H1 (cell line): Measurements from ENCODE around the gene MID2. TPM values are rescaled to one million over a fixed set of nuclear protein-coding genes. Genes with fewer than 3 reads are reported as not detected.

Source experiments
- CTCF ChIA-PET: fragments of 300-600 bp; sonication (Branson Sonifier 250); formaldehyde crosslinking; loops from one replicate; lab custom pipeline; 2021; ENCODE audit not compliant: partially characterized antibody; lab: Charles Lee
- POLR2A ChIA-PET: fragments of 300-600 bp; sonication (Branson Sonifier 250); formaldehyde crosslinking; loops from one replicate; lab custom pipeline; 2021; ENCODE audit warnings: inconsistent platforms; ENCODE audit not compliant: partially characterized antibody; lab: Charles Lee
- DNase-seq, 2 experiments: peaks; one replicate each; pipeline versions ENCODE4 v3.0.0 to v3.0.0-alpha.2; 2010 to 2022; ENCODE audit warnings: low spot score in 2 of 2, low read depth in 1 of 2, mixed read lengths in 1 of 2
- FAIRE-seq: peaks from 2 replicates; lab custom pipeline; 2011; peaks lifted over from hg19 to GRCh38; lab: Jason Lieb, UNC
- H2AFZ ChIP-seq: 2 replicates; pipeline ENCODE4 v1.8.1; 2012; ENCODE audit warnings: low read length, inconsistent platforms
- H2AK5ac ChIP-seq: 2 replicates; pipeline ENCODE4 v1.6.1; 2013; ENCODE audit warnings: low read depth, low read length
- H2BK120ac ChIP-seq: replicated peaks from 2 replicates; pipeline ENCODE3; 2013; ENCODE audit warnings: low read depth, low read length, inconsistent platforms
- H2BK12ac ChIP-seq: 2 replicates; pipeline ENCODE4 v1.6.1; 2013; ENCODE audit warnings: low read depth, low read length
- H2BK15ac ChIP-seq: 2 replicates; pipeline ENCODE4 v1.6.1; 2013; ENCODE audit warnings: low read length
- H2BK20ac ChIP-seq: 2 replicates; pipeline ENCODE4 v1.6.1; 2013; ENCODE audit warnings: low read length
- H2BK5ac ChIP-seq: 2 replicates; pipeline ENCODE4 v1.6.1; 2013; ENCODE audit warnings: low read depth, low read length
- H3K14ac ChIP-seq: 2 replicates; pipeline ENCODE4 v1.6.1; 2013; ENCODE audit warnings: inconsistent platforms; ENCODE audit not compliant: insufficient read length
- H3K18ac ChIP-seq: 2 replicates; pipeline ENCODE4 v1.6.1; 2013; ENCODE audit warnings: low read length; ENCODE audit errors: extremely low read depth
- H3K23ac ChIP-seq: 2 replicates; pipeline ENCODE4 v1.6.1; 2013; ENCODE audit warnings: inconsistent platforms; ENCODE audit not compliant: insufficient read length
- H3K23me2 ChIP-seq: 2 replicates; pipeline ENCODE4 v1.6.1; 2013; ENCODE audit warnings: low read depth, low read length
- H3K27ac ChIP-seq: 2 replicates; pipeline ENCODE4 v1.6.1; 2011; ENCODE audit warnings: low read depth, low read length, inconsistent platforms
- H3K27me3 ChIP-seq, 4 experiments: replicated peaks in 1 of 4; 1 replicate in 1 of 4; 2 replicates in 3 of 4; pipeline versions ENCODE4 v1.6.1 to v1.8.1; 2011 to 2013; ENCODE audit warnings: low read length in 3 of 4, mild to moderate bottlenecking in 3 of 4, inconsistent platforms in 2 of 4, mixed read lengths in 2 of 4, moderate library complexity in 1 of 4; ENCODE audit not compliant: control insufficient read depth in 3 of 4, insufficient read depth in 3 of 4; ENCODE audit errors: extremely low read depth in 1 of 4
- H3K36me3 ChIP-seq, 4 experiments: 2 replicates each; pipeline versions ENCODE4 v1.6.1 to v1.8.1; 2011 to 2013; ENCODE audit warnings: mild to moderate bottlenecking in 4 of 4, low read length in 3 of 4, moderate library complexity in 2 of 4, control low read depth in 1 of 4, inconsistent platforms in 1 of 4; ENCODE audit not compliant: insufficient read depth in 4 of 4, control insufficient read depth in 2 of 4
- H3K4ac ChIP-seq: replicated peaks from 2 replicates; pipeline ENCODE3; 2013; ENCODE audit warnings: low read length, low read depth, mixed read lengths, inconsistent platforms; ENCODE audit not compliant: insufficient read length
- H3K4me1 ChIP-seq, 4 experiments: replicated peaks in 1 of 4; 1 replicate in 1 of 4; 2 replicates in 3 of 4; pipeline versions ENCODE4 v1.6.1 to v1.8.1; 2011 to 2013; ENCODE audit warnings: low read length in 3 of 4, inconsistent platforms in 2 of 4, mixed read lengths in 1 of 4; ENCODE audit not compliant: insufficient read depth in 4 of 4, control insufficient read depth in 3 of 4
- H3K4me2 ChIP-seq, 2 experiments: 2 replicates each; pipeline versions ENCODE4 v1.6.1 to v1.8.1; 2011 to 2013; ENCODE audit warnings: low read depth in 2 of 2, low read length in 2 of 2, control low read depth in 1 of 2, inconsistent platforms in 1 of 2, mild to moderate bottlenecking in 1 of 2; ENCODE audit not compliant: insufficient read depth in 1 of 2
- H3K4me3 ChIP-seq, 4 experiments: fragments of 200-600, 300-600 bp in 1 of 4; sonication (generic), shearing (Covaris generic), sonication (Bioruptor Twin) in 1 of 4; 2 replicates each; pipeline versions ENCODE4 v1.5.1 to v1.8.1; 2011 to 2016; ENCODE audit warnings: low read length in 4 of 4, low read depth in 3 of 4, control low read depth in 2 of 4, inconsistent platforms in 2 of 4, mild to moderate bottlenecking in 2 of 4, mixed read lengths in 1 of 4, moderate library complexity in 1 of 4; ENCODE audit not compliant: insufficient read depth in 2 of 4; ENCODE audit errors: extremely low read depth in 1 of 4
- H3K56ac ChIP-seq: replicated peaks from 2 replicates; pipeline ENCODE3; 2013; ENCODE audit warnings: low read depth, mild to moderate bottlenecking, mixed read lengths, low read length, inconsistent platforms; ENCODE audit not compliant: insufficient read length
- H3K79me1 ChIP-seq: 2 replicates; pipeline ENCODE4 v1.6.1; 2013; ENCODE audit warnings: low read depth, low read length, control low read depth
- H3K79me2 ChIP-seq, 2 experiments: 2 replicates each; pipeline versions ENCODE4 v1.6.1 to v1.8.1; 2012 to 2013; ENCODE audit warnings: low read length in 2 of 2, mild to moderate bottlenecking in 2 of 2, inconsistent platforms in 1 of 2; ENCODE audit not compliant: insufficient read depth in 2 of 2, control insufficient read depth in 1 of 2
- H3K9ac ChIP-seq, 4 experiments: replicated peaks in 1 of 4; 1 replicate in 1 of 4; 2 replicates in 3 of 4; pipeline versions ENCODE4 v1.6.1 to v1.8.1; 2011 to 2013; ENCODE audit warnings: low read depth in 3 of 4, low read length in 3 of 4, control low read depth in 2 of 4, mild to moderate bottlenecking in 2 of 4, moderate library complexity in 2 of 4, inconsistent platforms in 1 of 4; ENCODE audit errors: extremely low read depth in 1 of 4
- H3K9me3 ChIP-seq, 2 experiments: 2 replicates each; pipeline versions ENCODE4 v1.6.1 to v1.8.1; 2012 to 2013; ENCODE audit warnings: mild to moderate bottlenecking in 2 of 2, moderate library complexity in 2 of 2, control low read depth in 1 of 2, inconsistent platforms in 1 of 2, low read depth in 1 of 2, low read length in 1 of 2, mixed read lengths in 1 of 2; ENCODE audit not compliant: insufficient read depth in 2 of 2
- H4K20me1 ChIP-seq, 2 experiments: replicated peaks in 1 of 2; 2 replicates each; pipeline versions ENCODE3 to v1.8.1; 2011 to 2013; ENCODE audit warnings: inconsistent platforms in 2 of 2, low read length in 2 of 2, mild to moderate bottlenecking in 1 of 2; ENCODE audit not compliant: insufficient read depth in 2 of 2, control insufficient read depth in 1 of 2
- H4K5ac ChIP-seq: 2 replicates; pipeline ENCODE4 v1.6.1; 2013; ENCODE audit warnings: low read length, low read depth, mixed read lengths, inconsistent platforms; ENCODE audit not compliant: insufficient read length
- H4K8ac ChIP-seq: 2 replicates; pipeline ENCODE4 v1.8.0; 2013; ENCODE audit warnings: mild to moderate bottlenecking, moderate library complexity, low read length, inconsistent platforms; ENCODE audit not compliant: insufficient read depth; ENCODE audit errors: extremely low read depth
- H4K91ac ChIP-seq: replicated peaks from 2 replicates; pipeline ENCODE3; 2013; ENCODE audit warnings: low read length, mixed read lengths, inconsistent platforms; ENCODE audit not compliant: insufficient read length
- EP300 ChIP-seq, 2 experiments: IDR thresholded peaks; 1 replicate in 1 of 2; 2 replicates in 1 of 2; pipeline ENCODE4 v1.6.1; 2011 to 2012; ENCODE audit warnings: low read depth in 2 of 2, low read length in 2 of 2, mild to moderate bottlenecking in 2 of 2, borderline replicate concordance in 1 of 2, inconsistent platforms in 1 of 2, moderate library complexity in 1 of 2
- FOSL1 ChIP-seq: IDR thresholded peaks from 2 replicates; pipeline ENCODE4 v1.6.1; 2011; ENCODE audit warnings: mild to moderate bottlenecking, low read depth, low read length, moderate library complexity; ENCODE audit not compliant: insufficient read depth
- HDAC6 ChIP-seq: IDR thresholded peaks from one replicate; pipeline ENCODE4 v1.7.1; 2012; ENCODE audit warnings: low read depth, mild to moderate bottlenecking, inconsistent platforms, low read length, moderate library complexity
- KDM4A ChIP-seq: IDR thresholded peaks from one replicate; pipeline ENCODE4 v1.7.1; 2012; ENCODE audit warnings: low read depth, mild to moderate bottlenecking, moderate library complexity, low read length, inconsistent platforms; ENCODE audit not compliant: severe bottlenecking
- NRF1 ChIP-seq: IDR thresholded peaks from 2 replicates; pipeline ENCODE4 v1.6.1; 2011; ENCODE audit warnings: mild to moderate bottlenecking, low read depth, low read length, improper control_type of control experiment
- POLR2A ChIP-seq, 2 experiments: IDR thresholded peaks; 1 replicate in 1 of 2; 2 replicates in 1 of 2; pipeline ENCODE4 v1.6.1; 2011; ENCODE audit warnings: low read depth in 2 of 2, low read length in 2 of 2, mild to moderate bottlenecking in 2 of 2; ENCODE audit errors: control extremely low read depth in 1 of 2
- RFX5 ChIP-seq: IDR thresholded peaks from 2 replicates; pipeline ENCODE4 v1.6.1; 2011; ENCODE audit warnings: low read depth, low read length, improper control_type of control experiment, borderline replicate concordance
- RNF2 ChIP-seq: fragments of 200-900, 300-1000 bp; sonication (generic); IDR thresholded peaks from 2 replicates; pipeline ENCODE4 v1.7.1; 2016; ENCODE audit warnings: borderline replicate concordance, low read depth, mild to moderate bottlenecking, antibody characterized with exemption, low read length; ENCODE audit not compliant: poor library complexity, severe bottlenecking; ENCODE audit errors: missing control alignments
- SP1 ChIP-seq: IDR thresholded peaks from 2 replicates; pipeline ENCODE4 v1.6.1; 2011; ENCODE audit warnings: low read depth, low read length
- TBP ChIP-seq: IDR thresholded peaks from 2 replicates; pipeline ENCODE4 v1.6.1; 2011; ENCODE audit warnings: low read depth, low read length, improper control_type of control experiment
- WGBS, 2 experiments: shearing (Covaris generic) in 1 of 2; methylation state at CpG; one replicate each; pipeline versions ENCODE4 v1.1.6 to v1.1.7; 2013 to 2015; ENCODE audit warnings: low lambda C conversion rate in 2 of 2, mixed read lengths in 2 of 2, inconsistent platforms in 1 of 2, low coverage in 1 of 2, missing lambda C conversion rate in 1 of 2; ENCODE audit not compliant: insufficient replicate concordance in 2 of 2, insufficient coverage in 1 of 2, insufficient read length in 1 of 2; ENCODE audit errors: extremely low coverage in 1 of 2, missing lambda C conversion rate in 1 of 2; 5-methylcytosine and 5-hydroxymethylcytosine counted together
- polyA plus RNA-seq, 7 experiments: library from polyadenylated mRNA; depleted of rRNA in 3 of 7; stranded (reverse) in 5 of 7; unstranded in 2 of 7; fragments of >200 nt in 5 of 7; fragments of 200-250 nt in 2 of 7; gene quantifications; 1 replicate in 5 of 7; 2 replicates in 1 of 7; 4 replicates in 1 of 7; pipeline versions ENCODE4 v1.2.1 to v1.2.3, GENCODE V29; 2011 to 2013; ENCODE audit warnings: missing spikeins in 2 of 7, mixed read lengths in 2 of 7
- total RNA-seq: library from RNA; stranded (reverse); fragmentation: NEBNext Ultra II Directional; extraction: Animal tissue kit (Norgen Biotek cat#: 25700); gene quantifications from 2 replicates; pipeline ENCODE4 v1.2.1, GENCODE V29; 2021

The MID2 gene
- total and polyA plus RNA-seq, 2 of the 8 experiments (the other 6 are each of a cell fraction or from before 2014, with no cell fraction given) = 0.98 to 1.7 TPM

DNA sequence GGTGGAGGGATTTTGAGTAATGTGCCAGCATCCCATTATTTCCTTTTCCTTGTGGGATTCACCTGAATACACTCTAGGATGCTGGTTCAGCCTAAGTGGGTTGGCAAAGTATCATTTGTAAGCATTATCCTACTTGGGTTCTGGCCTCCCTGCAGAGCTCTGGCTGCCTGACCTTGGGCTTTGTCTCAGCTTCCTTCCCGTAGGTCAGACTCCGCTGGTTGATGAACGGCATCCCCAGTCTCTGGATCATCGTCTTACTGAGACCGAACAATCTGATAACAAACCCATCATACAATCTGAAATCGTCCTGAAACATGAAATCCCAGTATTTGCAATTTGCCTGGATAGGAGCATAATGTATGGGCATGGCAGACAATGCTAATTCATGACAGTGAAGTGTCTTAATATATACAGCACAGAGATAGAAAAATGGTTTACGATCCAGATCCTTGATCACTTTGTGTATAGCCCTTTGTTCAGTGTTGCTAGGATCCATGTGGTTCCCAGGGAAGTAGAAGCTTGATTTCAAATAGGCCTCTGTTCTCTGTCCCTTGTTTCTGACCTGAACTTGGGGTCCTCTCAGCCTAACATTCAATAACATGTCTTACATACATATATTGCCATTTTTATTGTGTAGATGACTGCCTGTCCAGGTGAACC is 5.5 kb downstream of the MID2 start:
- Histone ChIP-seq H4K20me1 (no peaks in the 10 kb centered on the region), H2BK5ac (no peak overlapping the region), H2BK120ac (no peak overlapping the region), H2BK15ac (no peak overlapping the region), H4K8ac (no peak overlapping the region), H3K79me2 (no peaks in the 10 kb centered on the region), H2BK12ac (no peak overlapping the region), H3K4ac (no peak overlapping the region), H3K23ac (no peak overlapping the region), H3K4me2 (no peak overlapping the region), H2AK5ac (no peak overlapping the region), H4K91ac (no peak overlapping the region), H3K79me1 (no peaks in the 10 kb centered on the region), H3K9me3 (no peaks in the 10 kb centered on the region), H3K9ac (no peak overlapping the region), H3K27ac (no peak overlapping the region), H3K23me2 (peaks cover 2% of the 10 kb centered on the region; the same call in 1 of the 2 replicates), H3K56ac (no peak overlapping the region), H2AFZ (no peak overlapping the region), H3K36me3 (no peaks in the 10 kb centered on the region), H4K5ac (no peak overlapping the region), H3K4me3 (no peak overlapping the region), H3K14ac (no peak overlapping the region), H2BK20ac (no peak overlapping the region), H3K27me3 (peaks cover 4 to 12% (median 8%) of the 10 kb centered on the region in 4 experiments), H3K4me1 (no peaks in the 10 kb centered on the region), H3K18ac (no peak overlapping the region)
- DNase-seq = no peak
- no peak for FAIRE-seq
- ChIA-PET POLR2A (no interaction called here), CTCF (no interaction called here)
- no peak for TF ChIP-seq KDM4A
- no peak for TF ChIP-seq EP300 (IDR thresholded peaks at IDR 0.05; ENCODE audit: borderline replicate concordance in 1 of 2, low read depth in 2 of 2, low read length in 2 of 2)
- no peak for TF ChIP-seq NRF1
- TF ChIP-seq POLR2A (IDR thresholded peaks at IDR 0.05; ENCODE audit: control extremely low read depth in 1 of 2, low read depth in 2 of 2, low read length in 2 of 2) = no peak
- no peak for TF ChIP-seq SP1
- TF ChIP-seq HDAC6 = no peak
- TF ChIP-seq RFX5 = no peak
- TF ChIP-seq RNF2 = no peak
- TF ChIP-seq TBP = no peak
- TF ChIP-seq FOSL1 = no peak
- 88% methylated on average over 7 of the region's 7 CpGs; no CpG with 5 or more reads in 1 of the 2 experiments for WGBS, 2 experiments
